Measurements from ENCODE around the gene IQSEC1. TPM values are rescaled to one million over a fixed set of nuclear protein-coding genes. Genes with fewer than 3 reads are reported as not detected.
A peak's percentile ranks its signal among the peaks of the same experiment; 100 is the strongest.

The IQSEC1 gene
- polyA plus RNA-seq, 1 experiment: 3.6 TPM

- Histone ChIP-seq H3K4me3 (ENCODE audit: low read depth, low read length) (no peak overlapping the region), H3K9me3 (ENCODE audit: control insufficient read depth, insufficient read depth, low read length) (no peaks in the 10 kb centered on the region; the same call in 1 of the 2 replicates), H3K27me3 (ENCODE audit: control insufficient read depth, insufficient read depth, low read length) (no peaks in the 10 kb centered on the region), H3K27ac (ENCODE audit: low read depth, low read length) (no peak overlapping the region)
- POLR2A ChIA-PET: no interaction called here
- DNase-seq (ENCODE audit: low read depth, low spot score): no peak
- TF ChIP-seq CTCF (IDR thresholded peaks at IDR 0.05; ENCODE audit: low read depth, low read length): no peak
- CTCF ChIA-PET: interaction anchor here (2.1 kb wide), 1 partner anchor 72 kb away, joined by 6 read pairs; no protein-coding TSS in a partner anchor
Observed at GRCh38 chr3:13020159-13020750, 53.0 kb downstream of the IQSEC1 start.

GRCh38 chr3:13019243-13020095 is 53.8 kb downstream of the IQSEC1 start:
- CTCF ChIA-PET: interaction anchor here (2.1 kb wide), 1 partner anchor 73 kb away, joined by 6 read pairs; no protein-coding TSS in a partner anchor
- no peak for TF ChIP-seq CTCF (IDR thresholded peaks at IDR 0.05; ENCODE audit: low read depth, low read length)
- peak overlapping the region; percentile 75 for H3K27ac ChIP-seq (ENCODE audit: low read depth, low read length)
- POLR2A ChIA-PET: no interaction called here
- no peaks in the 10 kb centered on the region; the same call in 1 of the 2 replicates for H3K9me3 ChIP-seq (ENCODE audit: control insufficient read depth, insufficient read depth, low read length)
- H3K4me3 ChIP-seq (ENCODE audit: low read depth, low read length): peak overlapping the region; percentile 43
- H3K27me3 ChIP-seq (ENCODE audit: control insufficient read depth, insufficient read depth, low read length): no peaks in the 10 kb centered on the region
- peak; percentile 71 for DNase-seq (ENCODE audit: low read depth, low spot score)

DNA sequence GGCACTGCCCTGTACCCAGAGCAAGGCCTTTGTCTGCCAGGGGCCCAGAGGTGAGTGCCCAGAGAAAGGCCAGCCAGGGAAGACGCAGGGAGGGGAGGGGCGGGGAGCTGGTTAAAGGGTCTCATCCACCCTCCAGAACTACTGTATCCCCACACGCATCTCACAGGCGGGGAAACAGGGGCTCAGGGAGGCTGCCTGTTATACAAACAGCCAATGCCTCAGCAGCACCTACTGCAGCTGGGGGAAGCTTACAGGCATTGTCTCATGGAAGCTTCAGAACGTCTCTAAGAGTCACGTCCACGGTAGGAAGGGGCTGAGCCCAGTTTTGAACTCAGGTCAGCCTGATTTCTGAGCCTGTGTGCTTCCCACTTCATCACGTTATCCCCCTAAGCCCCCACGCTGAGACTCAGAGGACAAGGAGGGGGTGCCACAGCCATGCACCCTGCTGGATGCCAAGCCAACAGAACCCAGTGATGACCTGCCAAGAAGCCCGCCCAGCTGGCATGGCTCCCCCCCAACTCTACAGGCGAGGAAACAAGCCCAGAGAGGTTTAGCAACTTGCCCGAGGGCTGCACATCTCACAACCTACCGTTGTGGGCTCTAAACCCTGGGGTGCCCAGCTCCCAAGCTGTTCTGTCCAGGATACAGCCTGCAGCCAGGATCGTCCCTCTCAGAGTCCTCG is 54.5 kb downstream of the IQSEC1 start:
- no peak for TF ChIP-seq CTCF (IDR thresholded peaks at IDR 0.05; ENCODE audit: low read depth, low read length)
- ChIA-PET CTCF (interaction anchor here (2.1 kb wide), 1 partner anchor 74 kb away, joined by 6 read pairs; no protein-coding TSS in a partner anchor), POLR2A (no interaction called here)
- H3K9me3 ChIP-seq (ENCODE audit: control insufficient read depth, insufficient read depth, low read length): no peaks in the 10 kb centered on the region; the same call in 1 of the 2 replicates
- peak overlapping the region; percentile 75 for H3K27ac ChIP-seq (ENCODE audit: low read depth, low read length)
- H3K27me3 ChIP-seq (ENCODE audit: control insufficient read depth, insufficient read depth, low read length): no peaks in the 10 kb centered on the region
- no peak for DNase-seq (ENCODE audit: low read depth, low spot score)
- H3K4me3 ChIP-seq (ENCODE audit: low read depth, low read length): peak overlapping the region; percentile 43

DNA sequence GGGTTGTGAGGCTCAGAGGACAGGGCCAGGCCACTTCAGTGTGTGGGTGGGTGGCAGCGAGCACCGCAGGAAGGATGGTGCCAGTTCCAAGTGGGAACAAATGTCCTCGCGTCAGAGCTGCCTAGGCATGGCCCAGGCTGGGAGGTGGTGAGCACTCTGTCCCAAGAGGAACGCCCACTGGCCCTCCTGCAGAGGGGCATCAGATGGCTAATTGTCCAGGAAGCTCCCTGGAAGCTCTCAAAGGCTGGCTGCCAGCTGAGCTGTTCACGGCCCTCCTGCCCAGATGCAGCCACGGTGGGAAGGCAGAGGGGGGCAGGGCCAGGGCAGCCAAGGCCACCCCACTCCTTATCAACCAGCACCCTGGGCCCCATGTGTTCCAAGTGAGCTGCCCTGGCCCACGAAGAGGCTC is 55.2 kb downstream of the IQSEC1 start:
- no peak for DNase-seq (ENCODE audit: low read depth, low spot score)
- POLR2A ChIA-PET: no interaction called here
- TF ChIP-seq CTCF (IDR thresholded peaks at IDR 0.05; ENCODE audit: low read depth, low read length): no peak
- no peak overlapping the region for H3K27ac ChIP-seq (ENCODE audit: low read depth, low read length)
- H3K4me3 ChIP-seq (ENCODE audit: low read depth, low read length): no peak overlapping the region
- CTCF ChIA-PET: interaction anchor here (2.1 kb wide), 1 partner anchor 74 kb away, joined by 6 read pairs; no protein-coding TSS in a partner anchor
- no peaks in the 10 kb centered on the region for H3K27me3 ChIP-seq (ENCODE audit: control insufficient read depth, insufficient read depth, low read length)
- H3K9me3 ChIP-seq (ENCODE audit: control insufficient read depth, insufficient read depth, low read length): no peaks in the 10 kb centered on the region; the same call in 1 of the 2 replicates

Data from AG04450 (cell line).